ENCODE measurements around the gene PTPRN2.

PTPRN2 gene

GRCh38 chr7:158093156-158093796, 494.3 kb downstream of the PTPRN2 start:
- H3K4me3 ChIP-seq (ENCODE audit: low read depth, low read length), result no peak overlapping the region
- no peak for TF ChIP-seq CTCF (IDR thresholded peaks at IDR 0.05; ENCODE audit: borderline replicate concordance, insufficient read depth, low read depth, low read length)

- no peak for TF ChIP-seq CTCF (IDR thresholded peaks at IDR 0.05; ENCODE audit: borderline replicate concordance, insufficient read depth, low read depth, low read length)
- no peak overlapping the region for H3K4me3 ChIP-seq (ENCODE audit: low read depth, low read length)
Measured at GRCh38 chr7:158087196-158087595, 500.4 kb downstream of the PTPRN2 start.

GRCh38 chr7:158085741-158086695, 501.6 kb downstream of the PTPRN2 start:
- no peak overlapping the region for H3K4me3 ChIP-seq (ENCODE audit: low read depth, low read length)
- no peak for TF ChIP-seq CTCF (IDR thresholded peaks at IDR 0.05; ENCODE audit: borderline replicate concordance, insufficient read depth, low read depth, low read length)

DNA sequence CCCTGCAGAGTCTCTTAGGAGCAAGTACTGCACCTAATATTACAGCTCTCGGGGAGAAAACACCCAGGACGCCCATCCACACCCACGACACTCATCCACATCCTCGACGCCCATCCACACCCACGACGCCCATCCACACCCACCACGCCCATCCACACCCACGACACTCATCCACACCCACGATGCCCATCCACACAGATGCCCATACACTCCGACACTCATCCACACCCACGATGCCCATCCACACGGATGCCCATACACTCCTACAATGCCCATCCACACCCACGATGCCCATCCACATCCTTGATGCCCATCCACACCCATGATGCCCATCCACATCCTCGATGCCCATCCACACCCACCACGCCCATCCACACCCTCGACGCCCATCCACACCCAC, 503.1 kb downstream of the PTPRN2 start:
- TF ChIP-seq CTCF (IDR thresholded peaks at IDR 0.05; ENCODE audit: borderline replicate concordance, insufficient read depth, low read depth, low read length), result no peak
- H3K4me3 ChIP-seq (ENCODE audit: low read depth, low read length), result no peak overlapping the region

DNA sequence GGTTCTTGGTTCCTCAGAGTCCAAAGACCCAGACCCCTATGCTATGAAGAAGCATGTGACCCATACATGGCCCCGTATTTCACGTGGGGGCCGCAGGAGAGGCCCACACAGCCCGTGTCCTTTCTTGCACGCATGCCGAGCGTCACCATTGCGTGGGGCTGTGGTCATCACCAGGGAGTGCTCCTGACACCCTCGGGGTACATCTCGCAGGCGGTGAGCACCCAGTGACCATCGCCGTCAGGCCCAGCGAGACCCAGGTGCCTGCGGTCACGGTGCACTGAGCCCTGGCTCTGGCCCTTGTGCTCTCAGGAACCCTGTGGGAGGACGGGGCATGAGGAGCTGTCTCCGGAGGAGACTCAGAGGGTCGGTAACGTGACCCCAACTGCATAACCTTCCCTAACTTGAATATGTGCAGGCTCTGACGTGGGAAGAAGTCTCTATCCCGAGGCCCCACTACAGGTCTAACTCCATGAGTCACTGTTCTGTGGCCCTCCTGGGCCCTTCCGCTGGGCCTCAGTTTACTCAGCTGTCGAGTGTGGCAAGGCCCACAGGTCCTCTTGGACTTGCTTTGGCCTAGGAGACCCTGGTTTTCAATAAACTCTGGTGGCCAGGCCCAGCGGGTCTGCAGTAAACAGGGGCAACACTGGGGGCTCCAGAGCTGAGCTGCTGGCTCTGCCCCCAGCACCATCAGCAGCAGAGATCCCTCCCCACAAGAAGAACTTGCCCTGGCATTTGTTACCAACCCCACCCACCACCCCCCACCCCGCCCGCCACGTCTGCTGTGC, 503.9 kb downstream of the PTPRN2 start:
- no peak for TF ChIP-seq CTCF (IDR thresholded peaks at IDR 0.05; ENCODE audit: borderline replicate concordance, insufficient read depth, low read depth, low read length)
- H3K4me3 ChIP-seq (ENCODE audit: low read depth, low read length), result no peak overlapping the region

DNA sequence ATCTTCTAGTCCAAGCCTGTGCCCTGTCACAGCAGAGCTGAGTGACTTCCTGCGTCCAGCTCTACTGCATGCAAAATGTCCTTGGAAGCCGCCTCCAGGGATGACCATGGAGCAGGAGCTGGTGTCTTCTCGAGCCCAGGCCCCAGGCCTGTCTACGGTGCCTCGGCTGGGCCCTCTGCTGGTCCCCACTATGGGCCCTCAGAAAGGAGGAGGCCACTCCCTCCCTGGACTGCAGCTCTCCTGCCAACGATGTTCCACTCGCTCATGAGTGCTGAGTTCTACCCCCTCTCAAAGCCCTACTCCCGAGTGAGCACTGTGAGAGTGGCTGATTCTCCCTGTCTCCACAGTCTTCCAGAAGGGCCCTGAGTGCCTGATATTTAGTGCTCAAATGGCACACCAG, 504.9 kb downstream of the PTPRN2 start:
- no peak for TF ChIP-seq CTCF (IDR thresholded peaks at IDR 0.05; ENCODE audit: borderline replicate concordance, insufficient read depth, low read depth, low read length)
- H3K4me3 ChIP-seq (ENCODE audit: low read depth, low read length), result no peak overlapping the region
